Epithelial cell of esophagus (primary cell): ENCODE measurements around the gene SEMA7A.

ENCODE experiments used
- DNase-seq: peaks from one replicate; pipeline ENCODE4 v3.0.0; 2010; ENCODE audit warnings: low read depth
- H3K4me3 ChIP-seq: 2 replicates; pipeline ENCODE4 v1.5.1; 2011; ENCODE audit warnings: mild to moderate bottlenecking, low read length, control low read depth
- TF ChIP-seq, protein P1 (sequence below): IDR thresholded peaks from 2 replicates; pipeline ENCODE4 v1.5.1; 2011; ENCODE audit warnings: low read depth, mild to moderate bottlenecking, low read length, control low read depth, inconsistent platforms; ENCODE audit not compliant: insufficient read depth; ENCODE audit errors: missing control alignments

Gene SEMA7A

DNA sequence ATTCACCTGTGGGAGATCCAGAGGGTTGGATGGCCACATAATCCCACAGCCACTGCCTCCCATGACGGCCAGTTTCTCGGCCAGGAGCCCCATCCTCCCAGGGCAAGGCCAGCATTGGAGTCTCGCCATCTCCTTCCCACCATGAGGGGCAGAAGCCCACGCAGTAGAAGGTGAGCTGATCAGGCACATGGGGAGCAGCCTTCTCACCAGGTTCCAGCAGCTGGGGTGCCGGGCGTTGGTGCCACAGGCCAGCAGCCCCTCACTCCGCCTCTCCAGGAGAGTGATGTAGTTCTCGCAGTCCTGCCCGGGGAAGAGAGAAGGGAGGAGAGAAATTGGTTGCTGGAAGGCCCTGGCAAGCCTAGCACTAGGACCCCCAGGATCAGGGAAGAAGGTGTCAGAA, 16.1 kb downstream of the SEMA7A start:
- H3K4me3 ChIP-seq: no peak overlapping the region
- no peak for DNase-seq
- TF ChIP-seq, protein P1, sequence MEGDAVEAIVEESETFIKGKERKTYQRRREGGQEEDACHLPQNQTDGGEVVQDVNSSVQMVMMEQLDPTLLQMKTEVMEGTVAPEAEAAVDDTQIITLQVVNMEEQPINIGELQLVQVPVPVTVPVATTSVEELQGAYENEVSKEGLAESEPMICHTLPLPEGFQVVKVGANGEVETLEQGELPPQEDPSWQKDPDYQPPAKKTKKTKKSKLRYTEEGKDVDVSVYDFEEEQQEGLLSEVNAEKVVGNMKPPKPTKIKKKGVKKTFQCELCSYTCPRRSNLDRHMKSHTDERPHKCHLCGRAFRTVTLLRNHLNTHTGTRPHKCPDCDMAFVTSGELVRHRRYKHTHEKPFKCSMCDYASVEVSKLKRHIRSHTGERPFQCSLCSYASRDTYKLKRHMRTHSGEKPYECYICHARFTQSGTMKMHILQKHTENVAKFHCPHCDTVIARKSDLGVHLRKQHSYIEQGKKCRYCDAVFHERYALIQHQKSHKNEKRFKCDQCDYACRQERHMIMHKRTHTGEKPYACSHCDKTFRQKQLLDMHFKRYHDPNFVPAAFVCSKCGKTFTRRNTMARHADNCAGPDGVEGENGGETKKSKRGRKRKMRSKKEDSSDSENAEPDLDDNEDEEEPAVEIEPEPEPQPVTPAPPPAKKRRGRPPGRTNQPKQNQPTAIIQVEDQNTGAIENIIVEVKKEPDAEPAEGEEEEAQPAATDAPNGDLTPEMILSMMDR: no peak

DNA sequence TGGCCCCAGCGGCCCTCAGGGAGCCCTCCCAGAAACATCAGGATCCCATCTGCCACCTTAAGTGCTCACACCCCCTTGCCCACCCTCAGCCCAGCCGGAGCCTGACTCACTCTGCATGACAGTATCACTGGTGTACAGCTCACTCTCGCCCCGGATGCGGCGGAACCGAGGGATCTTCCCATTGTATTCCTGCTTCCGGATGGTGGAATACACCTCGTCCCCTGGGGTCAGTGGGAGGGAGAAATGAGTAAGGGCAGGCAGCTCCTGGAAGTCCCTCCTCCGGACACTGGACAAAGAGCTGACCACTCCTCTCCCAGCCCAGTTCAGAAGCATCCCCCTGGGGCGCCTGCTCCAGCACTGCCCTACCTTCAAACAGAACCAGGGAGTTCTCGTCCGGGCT, 16.5 kb downstream of the SEMA7A start:
- TF ChIP-seq, protein P1: no peak
- DNase-seq: peak; percentile 60
- no peak overlapping the region for H3K4me3 ChIP-seq

DNA sequence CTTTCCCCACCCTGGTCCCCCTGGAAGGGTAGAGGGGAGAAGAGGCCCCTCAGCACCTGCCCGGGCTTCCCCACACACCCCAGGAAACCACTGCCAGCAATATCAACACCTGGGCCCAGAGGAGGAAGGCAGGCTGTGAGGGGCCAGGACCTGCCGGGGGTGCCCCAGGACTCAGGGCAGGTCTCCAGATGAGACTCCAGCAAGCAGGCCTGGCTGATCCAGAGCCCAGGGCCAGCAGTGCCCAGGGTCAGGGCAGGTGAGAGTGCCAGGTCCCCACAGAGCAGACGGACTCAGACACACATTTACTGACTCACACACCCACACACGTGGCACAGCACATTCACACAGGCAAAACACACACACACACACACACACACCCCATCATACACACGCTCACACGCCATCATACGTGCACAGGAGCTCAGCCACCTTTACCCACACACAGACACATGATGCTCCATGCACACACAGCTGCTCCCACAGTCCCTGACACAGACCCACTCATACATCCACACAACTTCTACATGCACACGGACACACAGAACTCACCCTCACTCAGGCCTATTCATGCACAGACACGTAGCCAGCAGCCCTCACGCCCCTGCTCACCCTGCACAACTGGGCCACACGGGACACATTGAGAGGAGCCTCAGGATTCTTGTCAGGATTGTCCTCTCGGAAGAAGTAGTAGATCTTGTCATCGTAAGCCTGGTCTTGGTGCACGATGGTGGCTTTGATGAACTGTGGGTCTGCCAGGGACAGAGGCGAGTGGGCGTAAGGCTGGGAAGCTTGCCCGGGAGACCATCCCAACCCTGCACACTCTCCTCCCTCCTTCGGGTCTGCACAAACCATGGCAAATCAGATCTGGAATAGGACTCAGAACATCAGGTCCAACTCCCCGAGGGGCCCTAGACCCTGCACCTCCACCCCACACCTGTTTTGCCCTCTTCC, 17.5 kb downstream of the SEMA7A start:
- TF ChIP-seq, protein P1: no peak
- DNase-seq: no peak
- no peak overlapping the region for H3K4me3 ChIP-seq

DNA sequence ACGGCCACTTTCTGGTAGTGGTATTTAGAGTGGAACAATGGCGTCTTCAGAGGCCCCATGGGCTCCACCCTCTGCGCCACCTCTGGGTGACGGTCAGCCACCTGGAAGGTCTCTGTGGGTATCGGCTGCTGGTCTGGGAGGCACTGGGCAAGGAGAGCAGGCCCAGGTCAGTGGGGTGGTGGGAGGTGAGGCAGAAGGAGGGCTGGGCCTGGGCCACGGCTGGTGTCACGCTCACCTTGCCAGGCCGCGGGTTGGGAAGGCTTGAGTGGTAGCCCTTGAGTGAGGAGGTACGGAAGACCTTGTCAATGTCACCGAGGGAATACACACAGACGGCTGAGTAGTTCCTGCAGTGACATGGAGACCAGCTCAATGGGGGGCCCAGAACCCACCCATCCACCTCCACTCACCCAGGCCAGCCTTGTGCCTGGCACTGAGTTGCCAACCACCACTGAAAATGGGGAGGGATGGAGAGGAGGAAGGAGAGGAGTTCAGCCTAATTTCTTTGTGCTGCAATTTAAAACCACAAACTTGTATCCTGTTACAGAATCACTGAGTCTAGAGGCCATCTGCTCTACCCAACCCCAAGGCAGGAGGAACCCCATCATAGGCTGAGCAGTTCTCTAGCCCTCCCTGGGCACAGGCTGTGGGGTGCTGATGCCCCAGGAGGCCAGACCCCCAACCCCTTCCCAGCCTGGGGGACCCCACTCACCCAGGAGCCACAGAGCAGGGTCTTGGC, 19.0 kb downstream of the SEMA7A start:
- TF ChIP-seq, protein P1: no peak
- no peak for DNase-seq
- H3K4me3 ChIP-seq: no peak overlapping the region

DNA sequence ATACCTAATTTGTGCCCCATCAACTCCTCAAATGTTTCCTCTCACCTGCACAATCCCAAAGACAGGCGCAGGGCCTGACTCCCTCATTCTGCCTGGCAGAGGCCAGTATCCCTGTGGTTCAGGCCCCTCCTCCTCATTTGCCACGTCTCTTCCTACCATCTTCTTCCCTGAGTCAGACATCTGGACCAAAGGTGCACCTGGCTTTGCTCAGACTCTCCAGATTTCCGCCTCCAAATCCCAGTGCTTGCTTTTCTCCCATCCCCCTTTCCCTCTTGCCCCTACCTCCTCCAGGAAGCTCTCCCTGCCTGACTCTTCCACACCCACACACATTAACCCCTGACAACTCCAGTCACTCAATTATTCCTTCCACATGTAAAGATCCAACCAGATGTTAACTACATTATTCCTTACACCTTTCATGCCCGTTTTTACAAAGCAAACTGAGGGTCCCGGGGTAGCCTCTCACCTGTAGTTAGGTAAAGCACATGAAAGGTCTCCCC, 19.6 kb downstream of the SEMA7A start:
- TF ChIP-seq, protein P1: no peak
- H3K4me3 ChIP-seq: no peak overlapping the region
- DNase-seq: no peak

DNA sequence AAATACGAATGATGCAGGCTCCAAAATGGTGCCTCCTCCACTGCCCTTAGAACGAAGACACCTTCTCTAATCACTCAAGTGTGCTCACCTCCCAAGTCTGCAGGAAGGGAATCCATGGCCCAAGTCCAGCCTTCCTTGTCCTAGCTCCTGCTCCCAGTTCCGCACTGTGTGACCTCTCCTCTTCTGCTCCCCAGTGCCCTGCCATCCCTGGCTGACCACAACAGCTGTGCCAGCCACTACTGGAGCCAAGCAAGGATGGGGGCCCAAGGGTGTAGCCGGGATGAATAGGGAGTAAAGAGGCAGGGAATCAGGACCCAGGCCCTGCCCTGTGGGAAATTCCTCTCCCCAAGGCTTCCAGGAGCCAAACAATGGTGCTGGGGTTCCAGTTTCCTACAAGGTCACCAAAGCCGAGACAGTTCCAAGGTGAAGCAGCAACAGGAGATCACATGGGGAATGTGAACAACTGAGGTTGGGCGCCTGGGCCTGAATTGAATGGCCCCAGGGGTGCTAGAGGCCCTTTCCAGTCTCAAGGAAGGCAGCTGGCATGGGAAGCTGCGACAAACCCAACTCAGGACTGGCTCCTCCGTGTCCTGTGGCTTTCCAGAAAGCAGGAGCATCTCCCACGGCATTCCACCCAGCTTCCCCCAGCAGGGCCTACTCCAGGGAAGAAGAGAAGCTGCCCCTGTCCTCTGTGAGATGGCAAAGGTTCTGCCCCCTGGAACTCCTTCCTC, 20.2 kb downstream of the SEMA7A start:
- DNase-seq: no peak
- TF ChIP-seq, protein P1: no peak
- H3K4me3 ChIP-seq: no peak overlapping the region
